Left renal cortex interstitium (tissue), 4 donors: ENCODE data around the gene BTAF1. TPM values are rescaled to one million over a fixed set of nuclear protein-coding genes. Genes with fewer than 3 reads are reported as not detected.

Experiments
- DNase-seq, 4 donors: peaks; one replicate each; pipeline ENCODE4 v3.0.0-alpha.2; 2013; ENCODE audit warnings: low read depth in 4 of 4, low spot score in 2 of 4, missing footprints in 1 of 4
- polyA plus RNA-seq, 4 donors: library from polyadenylated mRNA; unstranded; fragments of 120-200 nt; gene quantifications; one replicate each; pipeline ENCODE4 v1.2.1, GENCODE V29; 2013; ENCODE audit not compliant: insufficient read length in 4 of 4

BTAF1 gene
- polyA plus RNA-seq, 4 donors, result 41.1 to 55.4 (median 50.7) TPM

- no peak for DNase-seq
Observed at GRCh38 chr10:92038949-92039348, 115.4 kb downstream of the BTAF1 start.

DNA sequence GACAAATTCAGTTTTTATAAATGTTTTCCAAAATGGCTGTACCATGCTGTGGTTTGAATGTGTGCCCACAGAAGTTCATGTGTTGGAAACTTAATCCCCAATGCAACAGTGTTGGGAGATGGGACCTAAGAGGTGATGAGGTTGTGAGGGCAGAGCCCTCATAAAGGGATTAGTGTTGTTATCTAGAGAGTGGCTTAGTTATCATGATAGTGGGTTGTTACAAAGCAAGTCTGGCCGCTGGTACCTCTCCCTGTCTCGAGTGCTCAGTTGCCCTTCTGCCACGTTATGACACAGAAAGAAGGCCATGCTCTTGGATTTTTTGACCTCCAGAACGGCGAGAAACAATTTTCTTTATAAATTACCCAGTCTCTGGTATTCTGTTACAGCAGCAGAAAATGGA is 119.0 kb downstream of the BTAF1 start:
- DNase-seq, result no peak

DNA sequence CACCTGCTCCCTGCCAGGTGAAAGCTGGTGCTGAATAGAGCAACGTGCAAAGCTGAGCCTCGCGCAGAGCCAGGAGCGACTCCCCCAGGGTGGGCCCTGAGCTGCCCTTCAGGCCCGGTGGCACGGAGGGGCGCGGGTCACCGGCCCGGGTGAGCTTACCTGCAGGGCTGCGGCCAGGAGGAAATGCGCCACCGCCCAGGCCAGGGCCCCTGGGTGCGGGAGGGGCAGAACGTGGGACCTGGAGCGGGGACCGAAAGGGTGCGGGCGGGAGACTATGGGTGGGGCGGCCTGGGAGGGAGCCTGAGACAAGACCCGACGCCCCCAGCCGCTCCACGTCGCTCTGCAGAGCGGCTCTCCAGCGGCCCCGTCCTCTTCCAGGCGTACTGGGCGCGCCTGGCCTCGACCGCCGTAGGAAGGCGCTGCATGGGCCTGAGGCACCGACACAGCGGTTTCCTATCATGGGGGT is 122.1 kb downstream of the BTAF1 start:
- DNase-seq, result no peak

DNA sequence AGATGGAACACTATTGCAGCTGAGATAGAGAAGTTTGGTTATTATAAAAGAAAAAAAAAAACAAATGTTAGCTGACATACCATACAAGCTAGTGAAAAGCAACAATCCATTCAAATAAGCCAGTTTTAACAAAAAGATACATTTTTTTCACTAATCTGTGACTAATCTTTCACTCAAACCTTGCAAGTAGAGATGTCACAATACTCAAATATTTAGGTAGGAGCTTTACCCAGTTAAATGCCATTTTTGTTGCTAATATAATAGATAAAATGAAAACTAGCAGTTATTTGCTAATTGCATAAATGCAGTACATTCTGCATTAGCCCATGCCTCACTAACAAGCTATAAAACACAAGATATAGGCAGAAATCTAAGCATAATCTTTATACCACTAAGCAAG is 123.6 kb downstream of the BTAF1 start:
- no peak for DNase-seq

DNA sequence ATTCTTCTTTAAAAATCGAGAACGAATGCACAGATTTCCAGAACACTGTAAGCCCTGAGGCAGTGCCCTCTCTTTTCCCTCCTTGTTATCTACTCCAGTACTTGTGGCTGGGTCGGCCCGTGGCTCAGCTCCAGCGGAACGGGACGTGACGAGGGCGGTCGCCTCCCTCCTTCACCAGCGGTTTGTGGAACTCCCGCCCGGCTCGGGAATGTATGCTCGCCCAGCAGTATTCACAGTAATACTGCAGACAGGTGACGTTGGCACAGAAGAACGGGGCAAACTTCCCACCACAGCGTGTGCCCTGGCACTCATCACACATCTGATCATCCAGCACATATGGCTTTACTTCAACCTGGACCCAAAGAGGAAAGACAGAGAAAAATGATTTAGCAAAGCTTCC is 128.5 kb downstream of the BTAF1 start:
- no peak for DNase-seq

DNA sequence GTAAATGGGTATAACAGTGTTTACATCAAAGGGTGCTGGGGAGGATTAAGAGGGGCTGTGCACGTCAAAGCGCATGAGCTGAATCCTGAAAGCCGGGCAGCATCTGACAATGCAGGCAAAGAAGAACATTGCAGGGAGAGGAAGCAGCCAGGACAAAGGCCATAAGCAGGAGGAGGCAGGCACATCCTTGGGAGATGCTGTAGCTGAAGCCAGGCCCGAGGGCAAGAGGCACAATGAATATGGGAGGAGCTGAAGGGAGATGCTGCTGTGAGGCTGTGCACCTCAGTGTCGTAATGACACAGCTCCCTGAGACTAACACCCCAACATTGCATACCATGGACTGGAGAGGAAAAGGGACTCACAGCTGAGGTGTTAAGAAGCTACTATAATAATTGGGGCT is 129.2 kb downstream of the BTAF1 start:
- DNase-seq, result no peak

DNA sequence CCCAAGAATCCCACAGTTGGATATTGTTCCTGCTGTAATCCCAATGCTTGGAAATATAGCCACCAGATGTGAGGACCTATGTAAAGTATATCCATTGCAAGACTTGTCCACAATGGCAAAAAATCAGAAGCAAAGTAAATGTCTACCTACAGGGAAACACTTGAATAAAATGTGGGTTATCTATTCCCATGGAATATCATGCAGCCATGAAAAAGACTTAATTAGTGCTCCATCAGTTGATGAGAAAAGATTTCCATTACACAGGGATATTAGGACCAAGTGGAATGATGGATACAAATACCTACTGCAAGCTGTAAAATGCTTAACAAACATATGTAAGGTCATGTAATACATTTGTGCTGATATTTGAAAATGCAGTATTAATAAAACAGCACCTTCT is 131.2 kb downstream of the BTAF1 start:
- DNase-seq, result no peak

DNA sequence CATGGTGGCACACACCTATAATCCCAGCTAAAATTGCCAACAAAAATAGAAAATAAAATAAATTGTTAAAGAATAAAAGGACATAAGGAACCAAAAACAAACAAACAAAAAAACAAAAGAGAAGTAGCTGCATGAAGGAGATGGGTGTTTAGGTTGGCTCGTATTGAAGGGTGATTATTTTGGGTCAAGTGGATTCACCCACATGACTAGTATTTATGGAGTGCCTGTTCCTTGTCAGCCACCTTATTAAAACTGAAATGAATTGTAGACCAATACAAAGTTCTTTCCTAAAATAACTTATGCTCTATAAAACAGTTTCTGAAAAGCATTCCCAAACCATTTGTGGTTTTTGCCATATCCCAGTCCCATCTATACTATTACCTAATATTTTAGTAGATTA is 138.7 kb downstream of the BTAF1 start:
- no peak for DNase-seq

GRCh38 chr10:92064506-92064905 is 140.9 kb downstream of the BTAF1 start:
- no peak for DNase-seq

DNA sequence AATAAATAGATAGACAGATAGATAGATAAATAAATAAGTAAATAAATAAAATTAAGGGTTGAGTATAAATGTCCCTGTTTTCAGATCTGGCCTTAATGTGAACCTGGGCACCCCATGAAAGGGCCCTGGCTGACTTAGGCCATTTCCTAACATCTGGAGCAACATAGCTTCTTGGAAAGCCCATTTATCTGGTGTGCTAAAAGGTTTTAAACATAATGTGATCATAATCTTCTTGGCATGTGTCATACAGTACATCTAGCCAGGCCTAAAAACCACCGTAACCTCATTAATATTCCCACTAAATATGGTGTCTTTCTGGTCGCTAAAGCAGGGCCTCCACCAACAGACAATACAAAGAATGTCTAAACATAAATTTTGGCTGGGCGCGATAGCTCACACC is 142.8 kb downstream of the BTAF1 start:
- no peak for DNase-seq

- DNase-seq, result no peak
Observed at GRCh38 chr10:92068900-92069299, 145.3 kb downstream of the BTAF1 start.

DNA sequence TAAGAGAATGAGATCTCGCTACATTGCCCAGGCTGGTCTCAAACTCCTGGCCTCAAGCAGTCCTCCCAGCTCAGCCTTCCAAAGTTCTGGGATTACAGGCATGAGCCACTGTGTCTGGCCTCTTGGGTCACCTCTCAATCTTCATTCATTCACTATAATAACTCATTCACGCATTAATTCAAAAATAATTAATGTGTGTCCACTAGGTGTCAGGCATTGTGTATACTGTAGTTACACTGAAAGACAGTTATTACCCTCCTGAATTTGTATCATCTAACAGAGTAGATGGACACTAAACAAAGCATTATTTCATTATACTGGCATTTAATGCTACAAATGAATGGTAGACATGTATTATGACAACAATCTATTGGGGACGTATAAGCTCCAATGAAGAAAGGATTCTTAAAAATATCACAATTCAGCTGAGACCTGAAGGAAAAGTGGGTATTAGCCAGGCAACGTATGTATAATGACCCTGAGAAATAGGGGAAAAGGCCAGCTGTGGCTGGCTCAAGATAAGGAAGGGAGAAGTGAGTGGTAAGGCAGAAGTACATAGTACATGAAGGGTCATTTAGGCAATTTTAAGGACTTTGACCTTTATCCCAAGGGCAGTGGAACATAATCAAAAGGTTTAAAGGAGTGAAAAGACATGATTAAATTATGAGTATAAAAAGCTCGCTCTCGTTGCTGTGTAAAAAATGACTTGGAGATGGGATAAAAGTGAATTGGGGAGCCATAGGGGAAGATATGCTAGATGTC is 150.7 kb downstream of the BTAF1 start:
- no peak for DNase-seq

GRCh38 chr10:92075829-92076228 is 152.3 kb downstream of the BTAF1 start:
- no peak for DNase-seq

DNA sequence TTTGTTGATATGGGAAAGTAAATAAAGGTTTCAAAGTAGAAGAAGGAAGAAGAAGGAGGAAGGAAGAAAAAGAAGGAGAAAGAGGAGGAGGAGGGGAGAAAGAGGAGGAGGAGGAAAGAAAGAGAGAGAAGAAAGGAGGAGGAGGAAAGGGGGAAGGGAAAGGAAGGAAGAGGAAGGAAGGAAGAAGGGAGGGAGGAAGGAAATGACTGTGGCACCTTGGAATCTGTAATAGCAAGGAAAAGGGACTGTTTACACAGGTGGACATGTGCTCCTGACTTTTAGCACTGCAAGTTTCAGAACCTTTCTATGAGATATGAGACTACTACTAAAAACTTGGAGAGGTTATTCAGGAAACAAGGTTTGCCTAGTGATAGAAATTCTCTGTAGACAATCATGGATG is 153.2 kb downstream of the BTAF1 start:
- no peak for DNase-seq

DNA sequence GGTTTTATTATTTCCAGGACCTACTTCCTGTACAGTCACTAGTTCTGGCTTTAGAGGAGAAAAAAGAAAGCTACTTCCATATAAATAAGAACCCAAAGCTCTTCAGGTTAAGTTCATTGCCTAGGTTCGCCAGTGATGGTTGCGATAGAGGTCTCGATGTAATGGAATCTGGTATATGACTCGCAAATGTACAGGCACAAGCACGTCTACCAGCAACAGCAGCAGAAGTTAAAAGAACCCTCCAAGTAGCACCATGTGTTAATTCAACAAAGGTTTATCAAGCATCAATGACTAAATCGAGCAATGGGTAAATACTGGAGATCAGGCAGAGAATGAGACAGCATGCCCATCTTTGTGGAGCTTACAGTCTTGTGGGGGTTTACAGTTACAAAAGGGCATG is 155.4 kb downstream of the BTAF1 start:
- no peak for DNase-seq

Other genes starting within 250 kb of the BTAF1 start
- 10 to 100 TPM; 53.4 to 63.8 (median 54.4) TPM for gene TNKS2, start 125.3 kb upstream of the BTAF1 start, polyA plus RNA-seq
- 1 to 10 TPM; 2.6 to 3.9 (median 3.2) TPM for gene FGFBP3, start 14.3 kb upstream of the BTAF1 start, polyA plus RNA-seq